ENCODE results near the gene ELP1. TPM values are rescaled to one million over a fixed set of nuclear protein-coding genes. Genes with fewer than 3 reads are reported as not detected.
A peak's percentile ranks its signal among the peaks of the same experiment; 100 is the strongest.

The ELP1 gene
- total and polyA plus RNA-seq, 2 donors (not counting 1 experiment from before 2014, with no cell fraction given), result 18.7 to 41.9 TPM

DNA sequence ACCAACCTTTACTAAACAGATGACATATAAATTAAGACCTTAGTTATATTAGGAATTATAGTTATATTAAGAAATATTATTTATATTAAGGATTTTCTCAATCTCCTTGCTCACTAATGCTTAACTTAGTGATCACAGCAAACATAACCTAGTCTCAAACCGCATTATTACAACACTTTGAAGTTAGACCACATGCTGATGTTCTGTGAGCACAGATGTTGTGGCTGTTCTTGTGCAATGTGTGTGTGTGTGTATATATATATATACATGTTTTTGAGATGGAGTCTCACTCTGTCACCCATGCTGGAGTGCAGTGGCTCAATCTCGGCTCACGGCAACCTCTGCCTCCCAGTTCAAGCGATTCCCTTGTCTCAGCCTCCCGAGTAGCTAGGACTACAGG, 20.5 kb downstream of the ELP1 start:
- peak in 1 of 2 donors; percentile 18 for DNase-seq (ENCODE audit: low read depth in 2 of 2)

DNA sequence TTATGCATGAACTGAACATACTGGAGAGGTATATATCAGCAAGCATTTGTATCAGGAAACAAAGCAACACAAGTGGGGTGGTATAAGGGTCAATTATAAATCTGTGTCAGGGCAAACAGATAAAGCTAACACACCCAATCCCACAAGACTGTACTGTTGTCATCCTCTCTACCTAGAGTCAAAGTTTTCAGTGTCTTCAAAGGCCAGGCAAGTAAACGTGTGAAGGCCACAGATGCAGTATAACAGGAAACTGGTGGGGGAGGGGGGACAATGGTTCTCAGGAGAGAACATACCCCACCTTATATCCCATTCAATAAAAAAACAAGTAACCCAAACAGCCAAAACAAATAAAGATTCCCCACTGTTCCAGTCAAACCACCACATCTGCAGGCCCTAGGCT, 22.1 kb downstream of the ELP1 start:
- Histone ChIP-seq H3K36me3 (ENCODE audit: control insufficient read depth, insufficient read depth, low read length) (peaks cover 5% of the 10 kb centered on the region), H3K27me3 (ENCODE audit: control insufficient read depth, insufficient read depth, low read length) (no peaks in the 10 kb centered on the region), H2AFZ (ENCODE audit: low read length) (no peak overlapping the region), H3K4me2 (ENCODE audit: extremely low read depth, insufficient read depth, low read length) (no peak overlapping the region), H3K9me3 (ENCODE audit: control insufficient read depth, insufficient read depth, low read depth, low read length) (no peaks in the 10 kb centered on the region), H3K4me3 (replicated peaks in 1 of 4; ENCODE audit: control extremely low read depth in 1 of 4, insufficient read depth in 1 of 4, low read depth in 3 of 4, low read length in 4 of 4) (no peak overlapping the region), H3K79me2 (ENCODE audit: control insufficient read depth, insufficient read depth, low read length) (no peaks in the 10 kb centered on the region), H3K27ac (ENCODE audit: insufficient read depth, low read length) (no peak overlapping the region), H3K4me1 (ENCODE audit: control insufficient read depth, extremely low read depth, insufficient read depth, low read length) (no peaks in the 10 kb centered on the region), H4K20me1 (ENCODE audit: control insufficient read depth, extremely low read depth, insufficient read depth, low read length) (no peaks in the 10 kb centered on the region), H3K9ac (ENCODE audit: insufficient read depth, low read length) (no peak overlapping the region)
- no peak for DNase-seq (ENCODE audit: low read depth in 2 of 2)
- no peak for TF ChIP-seq EZH2 (IDR thresholded peaks at IDR 0.05; ENCODE audit: low read length, missing control alignments)
- TF ChIP-seq, protein P1, sequence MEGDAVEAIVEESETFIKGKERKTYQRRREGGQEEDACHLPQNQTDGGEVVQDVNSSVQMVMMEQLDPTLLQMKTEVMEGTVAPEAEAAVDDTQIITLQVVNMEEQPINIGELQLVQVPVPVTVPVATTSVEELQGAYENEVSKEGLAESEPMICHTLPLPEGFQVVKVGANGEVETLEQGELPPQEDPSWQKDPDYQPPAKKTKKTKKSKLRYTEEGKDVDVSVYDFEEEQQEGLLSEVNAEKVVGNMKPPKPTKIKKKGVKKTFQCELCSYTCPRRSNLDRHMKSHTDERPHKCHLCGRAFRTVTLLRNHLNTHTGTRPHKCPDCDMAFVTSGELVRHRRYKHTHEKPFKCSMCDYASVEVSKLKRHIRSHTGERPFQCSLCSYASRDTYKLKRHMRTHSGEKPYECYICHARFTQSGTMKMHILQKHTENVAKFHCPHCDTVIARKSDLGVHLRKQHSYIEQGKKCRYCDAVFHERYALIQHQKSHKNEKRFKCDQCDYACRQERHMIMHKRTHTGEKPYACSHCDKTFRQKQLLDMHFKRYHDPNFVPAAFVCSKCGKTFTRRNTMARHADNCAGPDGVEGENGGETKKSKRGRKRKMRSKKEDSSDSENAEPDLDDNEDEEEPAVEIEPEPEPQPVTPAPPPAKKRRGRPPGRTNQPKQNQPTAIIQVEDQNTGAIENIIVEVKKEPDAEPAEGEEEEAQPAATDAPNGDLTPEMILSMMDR (conservative IDR thresholded peaks at IDR 0.05 in 1 of 2, IDR thresholded peaks at IDR 0.05 in 1 of 2; ENCODE audit: low read depth in 1 of 2, low read length in 2 of 2), result no peak

More for the DNA sequence above, 20.5 kb downstream of the ELP1 start:
- Histone ChIP-seq H3K27ac (ENCODE audit: insufficient read depth, low read length) (no peak overlapping the region), H3K36me3 (ENCODE audit: control insufficient read depth, insufficient read depth, low read length) (peaks cover 3% of the 10 kb centered on the region), H3K27me3 (ENCODE audit: control insufficient read depth, insufficient read depth, low read length) (no peaks in the 10 kb centered on the region), H3K4me1 (ENCODE audit: control insufficient read depth, extremely low read depth, insufficient read depth, low read length) (no peaks in the 10 kb centered on the region), H3K4me2 (ENCODE audit: extremely low read depth, insufficient read depth, low read length) (no peak overlapping the region), H3K79me2 (ENCODE audit: control insufficient read depth, insufficient read depth, low read length) (no peaks in the 10 kb centered on the region), H3K4me3 (replicated peaks in 1 of 4; ENCODE audit: control extremely low read depth in 1 of 4, insufficient read depth in 1 of 4, low read depth in 3 of 4, low read length in 4 of 4) (no peak overlapping the region), H2AFZ (ENCODE audit: low read length) (no peak overlapping the region), H3K9ac (ENCODE audit: insufficient read depth, low read length) (no peak overlapping the region), H4K20me1 (ENCODE audit: control insufficient read depth, extremely low read depth, insufficient read depth, low read length) (no peaks in the 10 kb centered on the region), H3K9me3 (ENCODE audit: control insufficient read depth, insufficient read depth, low read depth, low read length) (no peaks in the 10 kb centered on the region)
- TF ChIP-seq, protein P1 (conservative IDR thresholded peaks at IDR 0.05 in 1 of 2, IDR thresholded peaks at IDR 0.05 in 1 of 2; ENCODE audit: low read depth in 1 of 2, low read length in 2 of 2), result no peak
- TF ChIP-seq EZH2 (IDR thresholded peaks at IDR 0.05; ENCODE audit: low read length, missing control alignments), result no peak

DNA sequence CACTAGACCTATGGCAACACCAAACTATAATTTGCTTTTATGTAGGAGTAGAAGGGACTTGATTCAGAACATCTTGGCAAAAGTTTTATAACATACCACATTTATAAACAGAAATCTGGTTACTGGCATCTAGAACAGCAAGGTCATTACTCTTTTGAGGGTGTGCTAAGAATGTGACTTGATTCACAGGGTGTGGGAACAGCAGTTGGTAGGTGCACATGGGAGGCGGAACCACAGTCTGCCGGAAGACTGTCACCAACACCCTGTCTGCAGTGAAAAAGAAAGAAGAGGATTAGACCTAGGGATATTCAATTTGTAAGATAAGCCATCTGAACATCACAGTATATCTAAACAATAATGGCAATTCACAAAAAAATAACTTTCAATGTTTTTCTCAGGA, 23.0 kb downstream of the ELP1 start:
- H3K9me3 ChIP-seq (ENCODE audit: control insufficient read depth, insufficient read depth, low read depth, low read length), result no peaks in the 10 kb centered on the region
- TF ChIP-seq EZH2 (IDR thresholded peaks at IDR 0.05; ENCODE audit: low read length, missing control alignments), result no peak
- TF ChIP-seq, protein P1 (conservative IDR thresholded peaks at IDR 0.05 in 1 of 2, IDR thresholded peaks at IDR 0.05 in 1 of 2; ENCODE audit: low read depth in 1 of 2, low read length in 2 of 2), result no peak

More for the DNA sequence above, 23.0 kb downstream of the ELP1 start:
- Histone ChIP-seq H3K27me3 (ENCODE audit: control insufficient read depth, insufficient read depth, low read length) (no peaks in the 10 kb centered on the region), H3K9ac (ENCODE audit: insufficient read depth, low read length) (no peak overlapping the region), H3K4me2 (ENCODE audit: extremely low read depth, insufficient read depth, low read length) (no peak overlapping the region), H3K4me1 (ENCODE audit: control insufficient read depth, extremely low read depth, insufficient read depth, low read length) (no peaks in the 10 kb centered on the region), H3K27ac (ENCODE audit: insufficient read depth, low read length) (no peak overlapping the region), H3K4me3 (replicated peaks in 1 of 4; ENCODE audit: control extremely low read depth in 1 of 4, insufficient read depth in 1 of 4, low read depth in 3 of 4, low read length in 4 of 4) (no peak overlapping the region), H4K20me1 (ENCODE audit: control insufficient read depth, extremely low read depth, insufficient read depth, low read length) (no peaks in the 10 kb centered on the region), H3K36me3 (ENCODE audit: control insufficient read depth, insufficient read depth, low read length) (peaks cover 6% of the 10 kb centered on the region), H3K79me2 (ENCODE audit: control insufficient read depth, insufficient read depth, low read length) (no peaks in the 10 kb centered on the region), H2AFZ (ENCODE audit: low read length) (no peak overlapping the region)
- no peak for DNase-seq (ENCODE audit: low read depth in 2 of 2)

Measured in fibroblast of lung (primary cell).